B cell (primary cell): ENCODE measurements around the gene SDR42E1. TPM values are rescaled to one million over a fixed set of nuclear protein-coding genes. Genes with fewer than 3 reads are reported as not detected.
A peak's percentile ranks its signal among the peaks of the same experiment; 100 is the strongest.
"Not testable (repeated sequence)": the region's sequence is repeated elsewhere in the genome, so short reads cannot be mapped to it uniquely, and the experiment has no call there.

Experiments
- ATAC-seq: fragments of 200-7000 bp; cut with Tn5 transposase; one replicate; pipeline ENCODE4 v1.10.0; 2021; ENCODE audit warnings: low read depth, mild to moderate bottlenecking, moderate number of reproducible peaks, moderate library complexity
- CTCF ChIA-PET: fragments of 350-600 bp; sonication (Branson Sonifier 250); formaldehyde crosslinking; loops from one replicate; lab custom pipeline; 2021; ENCODE audit warnings: antibody characterized with exemption, inconsistent platforms; lab: Charles Lee
- POLR2A ChIA-PET: fragments of 350-600 bp; sonication (Branson Sonifier 250); formaldehyde crosslinking; loops from one replicate; lab custom pipeline; 2021; ENCODE audit warnings: antibody characterized with exemption; lab: Charles Lee
- DNase-seq: peaks from one replicate; pipeline ENCODE4 v3.0.0; 2013
- H2AFZ ChIP-seq: 2 replicates; pipeline ENCODE4 v1.6.1; 2012; ENCODE audit warnings: mild to moderate bottlenecking, low read depth, low read length; ENCODE audit not compliant: insufficient read depth, poor library complexity, severe bottlenecking
- H3K27ac ChIP-seq, 2 donors: 1 replicate in 1 of 2; 2 replicates in 1 of 2; pipeline ENCODE4 v1.5.1; 2012 to 2013; ENCODE audit warnings: low read length in 2 of 2, mild to moderate bottlenecking in 2 of 2, moderate library complexity in 1 of 2
- H3K27me3 ChIP-seq, 4 experiments: fragments of 200-600 bp in 1 of 4; sonication (generic) in 1 of 4; replicated peaks in 1 of 4; 1 replicate in 2 of 4; 2 replicates in 2 of 4; pipeline versions ENCODE4 v1.6.1 to v1.7.0; 2013 to 2016; ENCODE audit warnings: low read length in 3 of 4, mild to moderate bottlenecking in 2 of 4, mixed read lengths in 1 of 4, moderate library complexity in 1 of 4; ENCODE audit not compliant: insufficient read depth in 4 of 4, control insufficient read depth in 3 of 4; ENCODE audit errors: control extremely low read depth in 1 of 4
- H3K36me3 ChIP-seq, 2 experiments: replicated peaks in 1 of 2; 1 replicate in 1 of 2; 2 replicates in 1 of 2; pipeline versions ENCODE4 v1.6.1 to v1.7.1; 2013; ENCODE audit warnings: low read length in 1 of 2; ENCODE audit not compliant: insufficient read depth in 2 of 2, control insufficient read depth in 1 of 2; ENCODE audit errors: control extremely low read depth in 1 of 2, extremely low read depth in 1 of 2
- H3K4me1 ChIP-seq, 2 donors: fragments of 200-600 bp in 1 of 2; sonication (generic) in 1 of 2; 1 replicate in 1 of 2; 2 replicates in 1 of 2; pipeline versions ENCODE4 v1.5.1 to v1.6.1; 2013 to 2017; ENCODE audit warnings: low read length in 2 of 2; ENCODE audit not compliant: control insufficient read depth in 2 of 2, insufficient read depth in 2 of 2
- H3K4me2 ChIP-seq: replicated peaks from 2 replicates; pipeline ENCODE3; 2012; ENCODE audit warnings: mild to moderate bottlenecking, low read depth, low read length; ENCODE audit not compliant: poor library complexity, severe bottlenecking
- H3K4me3 ChIP-seq, 5 experiments: fragments of 200-600 bp in 1 of 5; sonication (generic) in 1 of 5; 1 replicate in 3 of 5; 2 replicates in 2 of 5; pipeline versions ENCODE4 v1.5.1 to v1.7.0; 2011 to 2016; ENCODE audit warnings: low read length in 4 of 5, mild to moderate bottlenecking in 4 of 5, low read depth in 2 of 5, control low read depth in 1 of 5, moderate library complexity in 1 of 5; ENCODE audit not compliant: insufficient read depth in 1 of 5; ENCODE audit errors: control extremely low read depth in 1 of 5, extremely low read depth in 1 of 5
- H3K79me2 ChIP-seq: fragments of 200-600 bp; sonication (generic); one replicate; pipeline ENCODE4 v1.6.0; 2016; ENCODE audit warnings: low read length; ENCODE audit not compliant: control insufficient read depth, insufficient read depth
- H3K9ac ChIP-seq: fragments of 200-600 bp; sonication (generic); 2 replicates; pipeline ENCODE4 v1.6.1; 2017; ENCODE audit warnings: mild to moderate bottlenecking, low read length, moderate library complexity
- H3K9me3 ChIP-seq, 3 donors: one replicate each; pipeline versions ENCODE4 v1.6.1 to v1.7.1; 2013; ENCODE audit warnings: low read length in 2 of 3; ENCODE audit not compliant: control insufficient read depth in 2 of 3, insufficient read depth in 1 of 3; ENCODE audit errors: control extremely low read depth in 1 of 3
- H4K20me1 ChIP-seq: 2 replicates; pipeline ENCODE4 v1.6.0; 2012; ENCODE audit warnings: mild to moderate bottlenecking, low read length; ENCODE audit not compliant: insufficient read depth, control insufficient read depth, poor library complexity, severe bottlenecking
- H3K27ac Mint-ChIP-seq: one replicate; pipeline ENCODE4 v1.8.0; 2021; ENCODE audit warnings: mixed read lengths
- H3K27me3 Mint-ChIP-seq: one replicate; pipeline ENCODE4 v1.8.0; 2021; ENCODE audit warnings: mixed read lengths
- H3K4me1 Mint-ChIP-seq: one replicate; pipeline ENCODE4 v1.8.0; 2021; ENCODE audit warnings: mixed read lengths
- H3K4me3 Mint-ChIP-seq: one replicate; pipeline ENCODE4 v1.8.0; 2021; ENCODE audit warnings: mixed read lengths
- H3K9me3 Mint-ChIP-seq: one replicate; pipeline ENCODE4 v1.8.0; 2022; ENCODE audit warnings: mixed read lengths; ENCODE audit not compliant: insufficient read depth
- CTCF ChIP-seq: fragments of 200-600 bp; IDR thresholded peaks from one replicate; pipeline ENCODE4 v1.8.0; 2022; ENCODE audit warnings: antibody characterized with exemption, mild to moderate bottlenecking
- WGBS: methylation state at CpG from one replicate; pipeline ENCODE4 v1.1.5; 2013; ENCODE audit warnings: missing lambda C conversion rate; ENCODE audit not compliant: insufficient coverage; 5-methylcytosine and 5-hydroxymethylcytosine counted together
- intact Hi-C: fragments of 100-400 bp; cut with micrococcal nuclease; formaldehyde crosslinking; loops from one replicate; pipeline ENCODE4 v1.10.0; 2022
- polyA plus RNA-seq: library from polyadenylated mRNA; depleted of rRNA; stranded (reverse); fragments of >200 nt; gene quantifications from 2 replicates; pipeline ENCODE4 v1.2.3, GENCODE V29; 2012
- total RNA-seq, 2 donors: library from RNA; stranded (reverse); fragments of 120-200 nt in 1 of 2; gene quantifications; 1 replicate in 1 of 2; 2 replicates in 1 of 2; pipeline versions ENCODE4 v1.2.3 to v1.2.4, GENCODE V29; 2013 to 2022

The SDR42E1 gene
- total and polyA plus RNA-seq, 2 donors (not counting 1 experiment from before 2014, with no cell fraction given), result 2.1 to 6.9 TPM

GRCh38 chr16:82010649-82011048, 621 bp downstream of the SDR42E1 start:
- POLR2A ChIA-PET, result interaction anchor here (0.6 kb wide), 1 partner anchor 117 kb away, joined by 3 read pairs; no protein-coding TSS in a partner anchor
- CTCF ChIA-PET, result no interaction called here

GRCh38 chr16:82009789-82010188, 1.5 kb downstream of the SDR42E1 start:
- POLR2A ChIA-PET, H3K4me1 ChIP-seq, DNase-seq, H3K4me2 ChIP-seq, H3K36me3 ChIP-seq, H3K9ac ChIP-seq, H3K4me3 ChIP-seq, H3K27me3 ChIP-seq, CTCF ChIA-PET, H3K79me2 ChIP-seq, H4K20me1 ChIP-seq, H3K27ac ChIP-seq, H2AFZ ChIP-seq, H3K27me3 Mint-ChIP-seq, intact Hi-C loops, ATAC-seq, H3K27ac Mint-ChIP-seq: not testable (repeated sequence)
- H3K4me3 Mint-ChIP-seq, result peak overlapping the region; percentile 49
- no CpG with 5 or more reads among the region's 4 CpGs for WGBS
- H3K9me3 ChIP-seq, result peaks cover 0 to 20% (median 18%) of the 10 kb centered on the region in 3 donors
- H3K4me1 Mint-ChIP-seq, result peaks cover 18% of the 10 kb centered on the region
- peaks cover 12% of the 10 kb centered on the region for H3K9me3 Mint-ChIP-seq

More at GRCh38 chr16:82010649-82011048, 621 bp downstream of the SDR42E1 start:
- no peaks in the 10 kb centered on the region for H4K20me1 ChIP-seq
- TF ChIP-seq CTCF, result no peak
- H3K9ac ChIP-seq, result peak overlapping the region; percentile 73
- H3K4me2 ChIP-seq, result peak overlapping the region; percentile 68
- peak overlapping the region; percentile 43 to 68 (median 55) for H3K4me3 ChIP-seq
- peaks cover 0 to 3% of the 10 kb centered on the region in 2 experiments for H3K36me3 ChIP-seq
- H3K27ac ChIP-seq, result no peak overlapping the region
- H3K4me1 Mint-ChIP-seq, result peaks cover 18% of the 10 kb centered on the region
- intact Hi-C loops, result no loop called here
- H3K9me3 Mint-ChIP-seq, result peaks cover 12% of the 10 kb centered on the region
- no peaks in the 10 kb centered on the region for H3K79me2 ChIP-seq
- H3K4me3 Mint-ChIP-seq, result peak overlapping the region; percentile 92
- H3K27ac Mint-ChIP-seq, result peak overlapping the region; percentile 68
- H2AFZ ChIP-seq, result peak overlapping the region; percentile 91
- peaks cover 9% of the 10 kb centered on the region for H3K27me3 Mint-ChIP-seq
- peaks cover 7 to 25% (median 20%) of the 10 kb centered on the region in 3 donors for H3K9me3 ChIP-seq
- peaks cover 6 to 10% of the 10 kb centered on the region in 2 donors for H3K4me1 ChIP-seq
- peaks cover 0 to 7% (median 0%) of the 10 kb centered on the region in 4 experiments for H3K27me3 ChIP-seq
- no peak for DNase-seq
- 87% methylated on average over 7 of the region's 8 CpGs for WGBS
- no peak for ATAC-seq
